ENCODE data around the gene CNTN4. TPM values are rescaled to one million over a fixed set of nuclear protein-coding genes. Genes with fewer than 3 reads are reported as not detected.

Gene CNTN4
- total RNA-seq, 4 donors from 2014 or later, result 5.8 to 15.5 (median 9.0) TPM

- Histone ChIP-seq H3K27me3 (no peaks in the 10 kb centered on the region), H3K9me3 (no peaks in the 10 kb centered on the region), H3K4me1 (no peaks in the 10 kb centered on the region), H3K4me3 (no peak overlapping the region), H3K27ac (no peak overlapping the region), H3K36me3 (no peaks in the 10 kb centered on the region)
- no peak for ATAC-seq
- no peak for TF ChIP-seq CTCF (IDR thresholded peaks at IDR 0.05)
- TF ChIP-seq POLR2A (IDR thresholded peaks at IDR 0.05), result no peak
- no peak for TF ChIP-seq EP300 (IDR thresholded peaks at IDR 0.05)
- 90 to 91% methylated on average over 3 of the region's 3 CpGs for WGBS, 2 donors (ENCODE audit: low coverage in 1 of 2)
Observed at GRCh38 chr3:2706836-2707210, 608.2 kb downstream of the CNTN4 start.

- no peak for TF ChIP-seq POLR2AphosphoS5 (IDR thresholded peaks at IDR 0.05)
- no peak for TF ChIP-seq CTCF (IDR thresholded peaks at IDR 0.05)
- no peak for TF ChIP-seq POLR2A (IDR thresholded peaks at IDR 0.05)
- no peak for TF ChIP-seq EP300 (IDR thresholded peaks at IDR 0.05)
- H3K9me3 ChIP-seq, result no peaks in the 10 kb centered on the region
- H3K27ac ChIP-seq, result no peak overlapping the region
- H3K4me3 ChIP-seq, result no peak overlapping the region
- H3K27me3 ChIP-seq, result no peaks in the 10 kb centered on the region
- H3K36me3 ChIP-seq, result no peaks in the 10 kb centered on the region
- H3K4me1 ChIP-seq, result no peaks in the 10 kb centered on the region
- 43 to 71% methylated on average over 3 of the region's 3 CpGs for WGBS, 2 donors (ENCODE audit: low coverage in 1 of 2)
- no peak for ATAC-seq
Observed at GRCh38 chr3:2711081-2711480, 612.4 kb downstream of the CNTN4 start.

- whole genome bisulfite sequencing, 2 donors (ENCODE audit: low coverage in 1 of 2), result 64 to 89% methylated on average over 1 of the region's 1 CpG
- H3K27ac ChIP-seq, result no peak overlapping the region
- H3K4me1 ChIP-seq, result no peaks in the 10 kb centered on the region
- no peak for TF ChIP-seq POLR2A (IDR thresholded peaks at IDR 0.05)
- TF ChIP-seq CTCF (IDR thresholded peaks at IDR 0.05), result no peak
- no peak for ATAC-seq
- no peak overlapping the region for H3K4me3 ChIP-seq
- H3K36me3 ChIP-seq, result no peaks in the 10 kb centered on the region
- H3K9me3 ChIP-seq, result no peaks in the 10 kb centered on the region
- H3K27me3 ChIP-seq, result no peaks in the 10 kb centered on the region
Observed at GRCh38 chr3:2713923-2714322, 615.3 kb downstream of the CNTN4 start.

GRCh38 chr3:2714834-2715233, 616.2 kb downstream of the CNTN4 start:
- no peak for ATAC-seq
- WGBS, 2 donors (ENCODE audit: low coverage in 1 of 2), result 73 to 96% methylated on average over 5 of the region's 5 CpGs
- H3K4me3 ChIP-seq, result no peak overlapping the region
- H3K27ac ChIP-seq, result no peak overlapping the region
- TF ChIP-seq CTCF (IDR thresholded peaks at IDR 0.05), result no peak
- no peak for TF ChIP-seq EP300 (IDR thresholded peaks at IDR 0.05)
- TF ChIP-seq POLR2A (IDR thresholded peaks at IDR 0.05), result no peak
- no peak for TF ChIP-seq POLR2AphosphoS5 (IDR thresholded peaks at IDR 0.05)
- H3K36me3 ChIP-seq, result no peaks in the 10 kb centered on the region
- H3K27me3 ChIP-seq, result no peaks in the 10 kb centered on the region
- H3K4me1 ChIP-seq, result no peaks in the 10 kb centered on the region
- no peaks in the 10 kb centered on the region for H3K9me3 ChIP-seq

GRCh38 chr3:2727101-2727500, 628.4 kb downstream of the CNTN4 start:
- Histone ChIP-seq H3K27me3 (no peaks in the 10 kb centered on the region), H3K27ac (no peak overlapping the region), H3K36me3 (no peaks in the 10 kb centered on the region), H3K9me3 (no peaks in the 10 kb centered on the region), H3K4me3 (no peak overlapping the region), H3K4me1 (no peaks in the 10 kb centered on the region)
- no peak for TF ChIP-seq POLR2A (IDR thresholded peaks at IDR 0.05)
- no peak for TF ChIP-seq CTCF (IDR thresholded peaks at IDR 0.05)
- TF ChIP-seq EP300 (IDR thresholded peaks at IDR 0.05), result no peak
- no peak for TF ChIP-seq POLR2AphosphoS5 (IDR thresholded peaks at IDR 0.05)
- 29 to 51% methylated on average over 3 of the region's 3 CpGs for WGBS, 2 donors (ENCODE audit: low coverage in 1 of 2)
- no peak for ATAC-seq

Measured in gastroesophageal sphincter (tissue), 4 donors.